GM23338 (cell line): Measurements from ENCODE around the gene ARHGAP19.

Experiments used
- CREB1 ChIP-seq: fragments of 250-450 bp; sonication (Bioruptor Pico); IDR thresholded peaks from 2 replicates; pipeline ENCODE4 v1.5.0; 2020; ENCODE audit warnings: low read depth, mild to moderate bottlenecking, moderate library complexity
- CTCF ChIP-seq, 2 experiments: fragments of 200-600 bp in 1 of 2; sonication (generic) in 1 of 2; conservative IDR thresholded peaks; 2 replicates each; pipeline versions ENCODE4 v1.5.1 to v1.6.1; 2016 to 2017; ENCODE audit warnings: antibody characterized with exemption in 2 of 2, low read depth in 2 of 2, mild to moderate bottlenecking in 2 of 2, moderate library complexity in 1 of 2
- ETS1 ChIP-seq: IDR thresholded peaks from 2 replicates; pipeline ENCODE4 v1.6.1; 2016; ENCODE audit warnings: antibody characterized with exemption
- EZH2 ChIP-seq: fragments of 200-600 bp; sonication (generic); IDR thresholded peaks from one replicate; pipeline ENCODE4 v1.8.0; 2017; ENCODE audit warnings: antibody characterized with exemption, mild to moderate bottlenecking, low read depth; ENCODE audit not compliant: unreplicated experiment
- EZH2phosphoT487 ChIP-seq: fragments of 200-600 bp; sonication (generic); IDR thresholded peaks from one replicate; pipeline ENCODE4 v1.8.1; 2018; ENCODE audit warnings: antibody characterized with exemption; ENCODE audit not compliant: unreplicated experiment
- JUNB ChIP-seq: IDR thresholded peaks from one replicate; pipeline ENCODE4 v1.6.1; 2016; ENCODE audit warnings: antibody characterized with exemption; ENCODE audit not compliant: unreplicated experiment
- NANOG ChIP-seq: IDR thresholded peaks from 2 replicates; pipeline ENCODE4 v1.6.1; 2016; ENCODE audit warnings: antibody characterized with exemption, borderline replicate concordance
- POLR2AphosphoS5 ChIP-seq: IDR thresholded peaks from 2 replicates; pipeline ENCODE4 v1.6.1; 2016; ENCODE audit warnings: antibody characterized with exemption, low read depth
- REST ChIP-seq: IDR thresholded peaks from one replicate; pipeline ENCODE4 v1.6.1; 2018; ENCODE audit warnings: antibody characterized with exemption; ENCODE audit not compliant: unreplicated experiment
- STAT1 ChIP-seq: IDR thresholded peaks from one replicate; pipeline ENCODE4 v1.6.1; 2016; ENCODE audit warnings: antibody characterized with exemption; ENCODE audit not compliant: unreplicated experiment
- ZNF114 ChIP-seq: fragments of 250-450 bp; sonication (Bioruptor Pico); IDR thresholded peaks from 2 replicates; pipeline ENCODE4 v1.5.0; 2020; ENCODE audit warnings: mild to moderate bottlenecking, moderate library complexity
- ZNF331 ChIP-seq: fragments of 250-450 bp; sonication (Bioruptor Pico); IDR thresholded peaks from 2 replicates; pipeline ENCODE4 v1.5.0; 2020; ENCODE audit warnings: low read depth, mild to moderate bottlenecking, moderate library complexity
- ZNF462 ChIP-seq: fragments of 250-450 bp; sonication (Bioruptor Pico); IDR thresholded peaks from 2 replicates; pipeline ENCODE4 v1.5.0; 2020; ENCODE audit warnings: mild to moderate bottlenecking, moderate library complexity

- TF ChIP-seq CREB1 (CRISPR knock-in tag) (no peak), REST (no peak), CTCF (conservative IDR thresholded peaks at IDR 0.05; ENCODE audit: low read depth in 2 of 2) (no peak), EZH2 (no peak), NANOG (no peak), ZNF331 (no peak), EZH2phosphoT487 (no peak), POLR2AphosphoS5 (no peak), ETS1 (no peak), JUNB (no peak), ZNF114 (no peak), STAT1 (no peak), ZNF462 (no peak)
These were observed 62.3 kb downstream of the ARHGAP19 start for GRCh38 chr10:97230146-97230545.
